Measurements from ENCODE around the gene AUNIP.

Gene AUNIP

DNA sequence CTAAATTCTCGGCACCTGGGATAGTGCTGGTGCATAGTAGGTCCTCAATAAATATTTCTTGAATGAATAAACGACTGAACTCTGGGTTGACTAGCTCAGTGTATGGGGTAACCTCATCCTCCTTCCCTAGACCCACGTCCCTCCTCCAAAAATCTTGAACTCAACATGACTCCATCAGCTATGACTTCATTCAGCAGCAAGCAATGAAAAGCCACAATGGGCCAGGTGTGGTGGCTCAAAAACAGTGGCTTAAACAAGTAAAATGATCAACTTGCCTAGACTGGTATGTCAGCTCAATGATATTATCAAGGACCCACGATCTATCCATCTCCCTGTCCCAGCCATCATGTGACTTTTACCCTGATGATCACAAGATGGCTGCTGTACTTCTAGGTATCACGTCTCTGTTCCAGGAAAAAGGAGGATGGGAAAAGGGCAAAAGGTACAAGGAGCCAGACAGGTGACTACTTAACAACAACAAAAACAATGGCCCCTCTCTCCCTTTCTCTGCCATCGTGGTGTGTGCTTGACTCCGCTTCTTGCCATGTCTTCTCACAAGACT is 29.2 kb upstream of the AUNIP start:
- DNase-seq (ENCODE audit: low read depth, low spot score), result no peak

GRCh38 chr1:25885602-25886001 is 26.3 kb upstream of the AUNIP start:
- DNase-seq (ENCODE audit: low read depth, low spot score), result no peak

- DNase-seq (ENCODE audit: low read depth, low spot score), result no peak
Observed at GRCh38 chr1:25881266-25881665, 22.0 kb upstream of the AUNIP start.

- DNase-seq (ENCODE audit: low read depth, low spot score), result no peak
Observed at GRCh38 chr1:25880518-25880917, 21.3 kb upstream of the AUNIP start.

GRCh38 chr1:25879675-25880074 is 20.4 kb upstream of the AUNIP start:
- DNase-seq (ENCODE audit: low read depth, low spot score), result no peak

DNA sequence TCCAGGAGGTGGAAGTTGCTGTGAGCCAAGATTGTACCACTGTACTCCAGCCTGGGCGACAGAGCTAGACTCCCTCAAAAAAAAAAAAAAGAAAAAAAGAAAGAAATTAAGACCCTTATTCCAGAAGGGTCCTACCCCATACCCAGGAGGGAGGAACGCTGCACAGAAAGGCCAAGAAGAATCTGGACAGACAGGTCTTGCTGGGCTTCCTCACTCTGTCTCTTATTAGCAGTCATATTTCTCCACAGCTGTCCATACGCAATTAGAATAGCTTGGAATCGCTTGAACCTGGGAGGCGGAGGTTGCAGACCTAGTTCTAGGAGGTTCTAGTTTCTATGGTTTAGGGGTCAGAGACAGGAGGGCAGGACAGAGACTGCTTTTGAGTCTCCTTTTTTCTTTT is 19.4 kb upstream of the AUNIP start:
- no peak for DNase-seq (ENCODE audit: low read depth, low spot score)

DNA sequence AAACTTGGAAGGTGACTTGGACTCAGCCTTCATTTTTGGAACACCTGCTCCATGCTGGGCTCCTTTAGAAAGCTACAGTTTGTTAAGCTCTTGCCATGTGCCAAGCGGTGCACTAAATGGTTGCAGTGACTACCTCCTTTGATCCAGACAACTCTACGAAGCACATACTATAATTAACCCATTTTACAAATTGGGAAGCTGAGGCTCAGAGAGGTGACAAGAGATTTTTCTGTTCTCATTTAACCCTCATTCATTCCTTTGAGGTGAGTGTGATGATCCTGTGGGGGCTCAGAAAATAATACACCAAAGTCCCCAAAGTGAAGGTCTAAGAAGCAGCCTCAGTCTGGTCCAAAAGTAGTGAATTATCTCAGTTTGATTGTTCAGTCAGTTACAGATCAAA is 17.9 kb upstream of the AUNIP start:
- DNase-seq (ENCODE audit: low read depth, low spot score), result no peak

GRCh38 chr1:25876693-25877077 is 17.4 kb upstream of the AUNIP start:
- no peak for DNase-seq (ENCODE audit: low read depth, low spot score)

DNA sequence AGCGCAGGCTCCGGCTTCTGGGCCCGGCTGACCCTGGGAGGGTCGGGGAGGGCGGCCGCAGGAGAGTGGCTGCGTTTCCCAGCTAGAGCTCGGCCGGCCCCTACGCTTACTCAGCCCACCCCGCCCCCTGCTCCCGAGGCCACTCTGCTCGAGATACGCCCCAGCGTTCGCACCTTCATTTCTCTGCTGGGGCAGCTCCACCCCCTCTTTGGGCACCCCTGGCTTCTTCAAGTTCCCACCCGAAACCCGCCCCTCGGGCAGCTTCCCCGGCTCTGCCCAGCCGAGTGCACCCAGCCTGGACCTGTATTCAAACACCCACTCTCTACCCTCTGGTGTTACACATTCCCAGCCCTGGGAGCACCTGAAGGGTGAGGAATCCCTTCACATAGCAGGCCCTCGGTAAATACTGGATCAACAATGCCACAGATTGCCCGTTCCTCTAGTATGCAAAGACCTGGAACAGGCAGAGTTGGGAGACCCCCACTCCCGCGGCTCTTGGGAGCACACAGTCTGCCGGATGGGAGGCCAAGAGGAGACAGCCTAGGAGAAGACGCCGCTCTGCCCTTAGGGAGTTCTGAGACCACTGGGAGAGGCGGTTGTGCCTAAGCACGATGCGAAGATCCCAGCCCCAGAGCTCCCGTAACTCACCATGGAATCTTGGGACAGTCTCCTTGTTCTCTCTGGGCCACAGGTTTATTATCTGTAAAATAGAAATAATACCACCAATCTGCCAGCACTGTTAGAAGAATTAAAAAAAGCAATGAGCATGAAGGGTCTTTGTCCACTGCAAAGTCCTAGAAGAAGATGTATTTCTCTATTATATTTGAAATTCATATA is 16.8 kb upstream of the AUNIP start:
- no peak for DNase-seq (ENCODE audit: low read depth, low spot score)

GRCh38 chr1:25875154-25875855 is 16.0 kb upstream of the AUNIP start, which contains the start of gene PAQR7:
Gene PAQR7 (minus strand): TSS chr1:25875708. CDS start chr1:25863839, 11,869 bp downstream.
- DNase-seq (ENCODE audit: low read depth, low spot score), result no peak

DNA sequence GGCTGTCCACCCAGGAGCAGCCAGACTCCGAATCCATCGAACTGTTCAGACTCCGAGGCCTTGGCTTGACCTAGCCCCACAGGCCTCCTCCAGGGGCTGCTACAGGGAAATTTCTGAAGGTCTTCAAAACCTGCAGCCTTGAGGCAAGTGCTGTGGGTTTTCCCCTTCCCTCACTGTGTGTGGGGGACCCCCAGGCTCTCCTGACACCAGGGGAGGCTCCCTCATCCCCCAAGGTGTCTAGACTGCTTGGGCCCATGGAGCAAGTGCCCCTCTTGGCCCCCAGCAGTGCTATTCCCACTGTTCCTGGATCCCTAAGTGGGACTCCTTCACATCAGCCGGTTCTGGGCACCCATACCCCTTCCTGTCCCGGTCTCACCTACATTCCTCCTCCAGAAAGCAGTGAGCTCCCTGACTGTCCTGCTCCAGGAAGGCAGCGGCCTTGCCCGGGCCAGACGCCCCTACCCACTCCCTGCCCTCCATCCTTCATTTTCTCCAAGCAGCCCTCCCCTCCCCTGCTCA is 15.4 kb upstream of the AUNIP start:
- no peak for DNase-seq (ENCODE audit: low read depth, low spot score)

DNA sequence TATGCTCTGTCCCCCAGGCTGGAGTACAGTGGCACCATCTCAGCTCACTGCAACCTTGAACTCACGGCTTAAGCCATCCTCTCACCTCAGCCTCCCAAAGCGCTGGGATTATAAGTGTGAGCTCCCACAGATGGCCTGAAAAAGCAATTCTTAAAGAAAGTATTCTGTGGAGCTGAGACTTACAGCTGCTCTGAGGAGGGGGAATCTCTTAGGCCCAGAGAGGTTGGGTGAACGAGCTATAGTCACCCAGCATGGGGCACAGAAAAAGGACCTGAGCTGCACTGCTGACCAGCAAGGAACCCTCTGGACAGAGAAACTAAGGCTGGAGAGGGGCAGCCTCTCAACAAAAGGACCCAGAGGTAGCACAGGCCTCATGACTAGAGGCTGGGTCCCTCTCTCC is 15.0 kb upstream of the AUNIP start:
- no peak for DNase-seq (ENCODE audit: low read depth, low spot score)

DNA sequence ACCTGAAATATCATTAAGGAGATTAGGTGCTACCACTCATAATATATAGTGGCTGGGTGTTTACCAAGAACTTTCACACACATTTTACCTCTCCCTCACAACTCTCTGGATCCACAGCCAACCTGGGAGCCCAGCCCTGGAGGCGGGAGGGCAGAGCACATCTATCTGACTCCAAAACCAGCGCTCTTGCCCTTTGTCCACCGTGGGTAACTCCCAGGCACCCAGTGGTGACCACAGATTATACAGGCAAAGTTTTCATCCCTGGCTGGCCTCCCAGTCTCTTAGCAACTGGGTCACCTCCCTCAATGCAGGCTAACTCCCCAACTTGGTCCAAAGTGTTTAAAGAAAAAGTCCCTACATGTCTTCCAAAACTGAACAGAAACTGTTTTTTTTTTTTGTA is 13.9 kb upstream of the AUNIP start:
- DNase-seq (ENCODE audit: low read depth, low spot score), result no peak

DNA sequence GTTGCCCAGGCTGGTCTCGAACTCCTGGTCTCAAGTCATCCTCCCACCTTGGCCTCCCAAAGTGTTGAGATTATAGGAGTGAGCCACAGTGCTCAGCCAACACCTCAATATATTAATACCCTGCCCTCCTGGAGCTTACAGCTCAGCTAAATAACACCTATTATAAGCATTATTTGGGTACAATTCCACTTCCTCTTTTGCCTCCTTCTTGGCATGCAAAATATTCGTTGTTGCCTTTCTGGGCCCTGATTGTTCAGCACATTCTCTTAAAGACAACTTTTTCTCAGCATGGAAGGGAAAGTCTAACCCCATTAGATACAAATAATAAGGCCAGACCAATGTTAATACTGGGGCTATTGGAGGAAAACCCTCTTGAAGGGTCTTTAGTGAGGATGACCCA is 13.5 kb upstream of the AUNIP start:
- DNase-seq (ENCODE audit: low read depth, low spot score), result no peak

- no peak for DNase-seq (ENCODE audit: low read depth, low spot score)
Observed at GRCh38 chr1:25871704-25872494, 12.6 kb upstream of the AUNIP start.

DNA sequence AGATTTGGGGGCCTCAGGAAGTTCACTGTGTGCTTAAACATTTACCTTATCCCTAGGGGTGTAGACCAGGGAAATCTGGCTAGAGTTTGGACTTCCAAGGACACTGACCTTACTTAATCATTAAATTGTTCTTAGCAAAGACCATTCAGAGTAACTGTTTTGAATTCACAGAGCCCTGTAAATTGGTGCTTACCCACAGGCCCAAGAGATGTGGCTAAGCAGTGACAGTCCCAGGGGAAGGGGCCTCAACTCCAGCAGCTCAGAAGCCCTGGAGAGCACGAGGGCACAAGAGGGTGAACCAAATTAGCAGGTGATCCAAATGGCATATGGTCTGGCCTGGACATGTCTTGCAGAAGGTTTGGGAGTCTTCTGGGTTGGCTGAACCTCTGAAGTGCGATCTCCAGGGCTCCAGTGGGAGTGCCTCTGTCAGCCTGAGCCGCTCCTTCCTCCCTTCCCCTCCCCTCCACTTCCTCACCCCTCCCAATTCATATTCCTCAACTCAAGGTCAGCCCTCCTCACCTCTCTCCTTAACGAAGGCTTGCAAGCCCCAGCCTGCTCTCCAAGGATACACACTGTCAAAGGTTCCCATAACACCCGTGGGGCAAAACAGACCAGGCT is 11.9 kb upstream of the AUNIP start:
- DNase-seq (ENCODE audit: low read depth, low spot score), result no peak

- DNase-seq (ENCODE audit: low read depth, low spot score), result no peak
Observed at GRCh38 chr1:25870614-25871013, 11.4 kb upstream of the AUNIP start.

- DNase-seq (ENCODE audit: low read depth, low spot score), result no peak
Observed at GRCh38 chr1:25869909-25870606, 10.8 kb upstream of the AUNIP start.

DNA sequence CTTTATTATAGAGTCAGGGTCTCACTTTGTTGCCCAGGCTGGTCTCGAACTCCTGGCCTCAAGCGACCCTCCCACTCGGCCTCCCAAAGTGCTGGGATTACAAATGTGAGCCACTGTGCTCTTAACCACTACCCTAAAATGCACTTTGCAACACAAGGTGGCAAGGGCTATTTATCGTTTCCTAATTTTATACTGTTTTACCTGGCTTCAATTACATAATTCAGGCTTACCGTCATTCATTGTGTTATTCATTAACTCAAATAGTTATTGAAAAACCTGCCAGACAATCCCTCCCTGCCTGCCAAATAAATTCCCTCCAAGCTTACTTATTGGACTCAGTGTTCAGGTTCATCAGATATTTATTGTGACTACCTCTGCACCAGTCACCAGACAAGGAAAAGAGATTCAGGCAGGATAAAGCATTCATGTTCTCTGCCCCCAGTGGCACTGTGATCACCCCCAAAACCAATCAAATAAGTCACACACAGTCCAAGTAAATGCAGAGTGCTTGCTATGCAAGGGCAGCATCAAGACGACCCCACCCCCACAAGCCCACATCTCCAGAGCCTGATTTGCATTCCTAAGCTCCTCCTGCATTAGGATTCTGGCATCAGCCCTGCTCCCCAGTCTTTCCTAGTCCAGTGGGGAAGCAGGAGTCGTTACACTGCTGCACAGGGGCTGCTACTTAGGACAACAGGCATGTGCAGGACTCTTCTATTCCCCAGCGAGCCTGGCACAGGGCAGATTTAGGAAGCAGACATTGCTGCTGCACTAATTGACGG is 8.1 kb upstream of the AUNIP start:
- DNase-seq (ENCODE audit: low read depth, low spot score), result no peak

- no peak for DNase-seq (ENCODE audit: low read depth, low spot score)
Observed at GRCh38 chr1:25866288-25866687, 7.0 kb upstream of the AUNIP start.
